DMS79 (cell line): Measurements from ENCODE around the gene PAX3.
"Not testable (repeated sequence)": the region's sequence is repeated elsewhere in the genome, so short reads cannot be mapped to it uniquely, and the experiment has no call there.

Experiments
- DNase-seq: peaks from one replicate; lab custom pipeline; 2025; lab: John Stamatoyannopoulos, UW

The PAX3 gene

GRCh38 chr2:222213049-222213448, 85.7 kb downstream of the PAX3 start:
- no peak for DNase-seq

GRCh38 chr2:222212571-222212970, 86.2 kb downstream of the PAX3 start:
- DNase-seq = no peak

GRCh38 chr2:222208010-222208690, 90.6 kb downstream of the PAX3 start:
- no peak for DNase-seq

GRCh38 chr2:222205136-222205535, 93.7 kb downstream of the PAX3 start:
- no peak for DNase-seq

GRCh38 chr2:222203041-222203440, 95.8 kb downstream of the PAX3 start:
- DNase-seq = no peak

- DNase-seq = no peak
Measured at GRCh38 chr2:222196159-222196558, 102.6 kb downstream of the PAX3 start.

- DNase-seq = no peak
Measured at GRCh38 chr2:222194669-222195068, 104.1 kb downstream of the PAX3 start.

GRCh38 chr2:222193328-222193983, 105.3 kb downstream of the PAX3 start:
- DNase-seq = no peak

GRCh38 chr2:222180619-222181018, 118.2 kb downstream of the PAX3 start:
- no peak for DNase-seq

- no peak for DNase-seq
Measured at GRCh38 chr2:222179592-222179991, 119.2 kb downstream of the PAX3 start.

- no peak for DNase-seq
Measured at GRCh38 chr2:222178450-222178849, 120.3 kb downstream of the PAX3 start.

GRCh38 chr2:222176890-222177289, 121.9 kb downstream of the PAX3 start:
- DNase-seq = no peak

GRCh38 chr2:222174450-222174849, 124.3 kb downstream of the PAX3 start:
- no peak for DNase-seq

- no peak for DNase-seq
Measured at GRCh38 chr2:222169346-222169745, 129.5 kb downstream of the PAX3 start.

- no peak for DNase-seq
Measured at GRCh38 chr2:222167762-222168161, 131.0 kb downstream of the PAX3 start.

- DNase-seq = no peak
Measured at GRCh38 chr2:222160944-222161343, 137.9 kb downstream of the PAX3 start.

- no peak for DNase-seq
Measured at GRCh38 chr2:222160125-222160524, 138.7 kb downstream of the PAX3 start.

- DNase-seq = no peak
Measured at GRCh38 chr2:222159221-222159620, 139.6 kb downstream of the PAX3 start.

GRCh38 chr2:222155003-222155664, 143.7 kb downstream of the PAX3 start:
- not testable (repeated sequence) for DNase-seq
